SK-N-DZ (cell line): ENCODE measurements around the gene VEZT. TPM values are rescaled to one million over a fixed set of nuclear protein-coding genes. Genes with fewer than 3 reads are reported as not detected.
A peak's percentile ranks its signal among the peaks of the same experiment; 100 is the strongest.
"Not testable (repeated sequence)": the region's sequence is repeated elsewhere in the genome, so short reads cannot be mapped to it uniquely, and the experiment has no call there.

Source experiments
- DNase-seq: peaks from one replicate; pipeline ENCODE4 v3.0.0-alpha.2; 2015; ENCODE audit warnings: low spot score
- polyA plus RNA-seq, 2 experiments: library from polyadenylated mRNA; depleted of rRNA; stranded (reverse); fragments of >200 nt; gene quantifications; 2 replicates each; pipeline ENCODE4 v1.2.3, GENCODE V29; 2014

Gene VEZT, protein sequence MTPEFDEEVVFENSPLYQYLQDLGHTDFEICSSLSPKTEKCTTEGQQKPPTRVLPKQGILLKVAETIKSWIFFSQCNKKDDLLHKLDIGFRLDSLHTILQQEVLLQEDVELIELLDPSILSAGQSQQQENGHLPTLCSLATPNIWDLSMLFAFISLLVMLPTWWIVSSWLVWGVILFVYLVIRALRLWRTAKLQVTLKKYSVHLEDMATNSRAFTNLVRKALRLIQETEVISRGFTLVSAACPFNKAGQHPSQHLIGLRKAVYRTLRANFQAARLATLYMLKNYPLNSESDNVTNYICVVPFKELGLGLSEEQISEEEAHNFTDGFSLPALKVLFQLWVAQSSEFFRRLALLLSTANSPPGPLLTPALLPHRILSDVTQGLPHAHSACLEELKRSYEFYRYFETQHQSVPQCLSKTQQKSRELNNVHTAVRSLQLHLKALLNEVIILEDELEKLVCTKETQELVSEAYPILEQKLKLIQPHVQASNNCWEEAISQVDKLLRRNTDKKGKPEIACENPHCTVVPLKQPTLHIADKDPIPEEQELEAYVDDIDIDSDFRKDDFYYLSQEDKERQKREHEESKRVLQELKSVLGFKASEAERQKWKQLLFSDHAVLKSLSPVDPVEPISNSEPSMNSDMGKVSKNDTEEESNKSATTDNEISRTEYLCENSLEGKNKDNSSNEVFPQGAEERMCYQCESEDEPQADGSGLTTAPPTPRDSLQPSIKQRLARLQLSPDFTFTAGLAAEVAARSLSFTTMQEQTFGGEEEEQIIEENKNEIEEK
- 92.2 and 93.8 TPM in 2 replicates for polyA plus RNA-seq (2014; cell fraction: cytosol; rRNA removed)
- 72.4 and 76.2 TPM in 2 replicates for polyA plus RNA-seq (2014; cell fraction: nucleus; rRNA removed)

- DNase-seq: peak; percentile 100
Observed at GRCh38 chr12:95217377-95218149, at the start of gene VEZT, which contains the start of gene FGD6. Gene VEZT, plus strand, starts transcription at chr12:95217807. Its CDS starts 44 bp downstream, at chr12:95217851. Gene FGD6, minus strand, starts transcription at chr12:95217467. Its CDS starts 227 bp downstream, at chr12:95217240.

- DNase-seq: no peak
Observed at GRCh38 chr12:95168746-95169145, 48.9 kb upstream of the VEZT start.

GRCh38 chr12:95169368-95169767 is 48.2 kb upstream of the VEZT start:
- DNase-seq: no peak

GRCh38 chr12:95173392-95174251 is 44.0 kb upstream of the VEZT start:
- peak; percentile 41 for DNase-seq

DNA sequence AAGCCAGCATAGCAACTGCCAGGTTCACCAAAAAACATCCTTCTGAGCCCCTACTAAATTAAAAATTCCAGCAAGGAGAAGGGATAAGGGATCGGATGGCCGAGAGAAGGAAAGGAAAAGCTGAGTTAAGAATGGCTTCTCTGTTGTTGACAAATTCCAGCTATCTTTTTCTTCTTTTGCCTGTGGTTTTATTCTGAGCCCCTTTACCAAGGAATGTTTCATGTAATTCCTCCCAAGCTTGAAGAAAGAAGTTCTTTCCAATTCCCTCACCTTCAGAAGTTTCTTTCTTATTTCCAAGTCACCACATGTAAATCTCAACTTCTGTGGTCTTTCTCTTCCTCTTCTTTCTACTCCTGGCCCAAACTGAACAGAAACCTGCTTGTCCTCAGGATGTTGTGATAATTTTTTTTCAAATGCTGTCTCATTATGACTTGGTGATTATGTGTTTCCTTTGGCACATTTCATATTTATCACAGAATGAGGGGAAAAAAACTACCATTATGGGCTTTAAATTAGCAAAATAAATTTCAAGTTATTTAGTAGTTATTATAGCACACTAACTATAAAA is 40.3 kb upstream of the VEZT start:
- DNase-seq: no peak

GRCh38 chr12:95178136-95178535 is 39.5 kb upstream of the VEZT start:
- DNase-seq: no peak

DNA sequence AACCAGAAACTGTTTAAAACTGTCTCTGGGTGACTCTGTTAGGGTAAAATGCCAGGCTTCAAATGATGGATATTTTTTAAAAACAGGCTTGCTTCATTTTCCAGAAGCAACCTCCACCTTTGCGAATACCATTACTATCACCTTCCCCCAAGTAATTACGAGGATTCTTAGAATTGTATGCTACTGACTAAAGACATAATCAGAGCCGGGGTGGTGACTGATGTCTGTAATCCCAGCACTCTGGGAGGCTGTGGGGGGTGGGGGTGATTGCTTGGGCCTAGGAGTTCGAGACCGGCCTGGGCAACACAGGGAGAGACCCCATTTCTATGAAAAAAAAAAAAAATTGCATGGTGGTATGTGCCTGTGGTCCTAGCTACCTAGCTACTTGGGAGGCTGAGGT is 38.6 kb upstream of the VEZT start:
- no peak for DNase-seq

DNA sequence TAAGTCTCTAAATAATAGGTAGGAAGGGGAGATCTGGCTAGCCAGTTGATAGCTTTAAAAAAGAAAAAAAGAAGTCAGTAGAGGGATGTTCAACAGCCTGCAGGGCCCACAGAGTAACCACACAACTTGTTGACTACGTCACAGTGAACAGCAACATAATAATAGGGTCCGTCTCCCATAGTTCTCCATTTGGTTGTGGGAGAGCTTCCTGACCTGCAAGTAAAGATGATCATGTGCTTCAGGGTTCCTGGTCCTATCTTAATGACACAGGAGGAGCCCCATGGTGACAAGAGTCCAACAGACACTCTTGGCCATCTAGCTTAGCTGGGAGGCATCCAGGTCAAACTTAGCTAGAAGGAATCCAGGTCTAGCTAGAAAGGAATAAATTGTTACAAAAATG is 36.5 kb upstream of the VEZT start:
- DNase-seq: no peak

GRCh38 chr12:95182868-95183415 is 34.7 kb upstream of the VEZT start:
- no peak for DNase-seq

DNA sequence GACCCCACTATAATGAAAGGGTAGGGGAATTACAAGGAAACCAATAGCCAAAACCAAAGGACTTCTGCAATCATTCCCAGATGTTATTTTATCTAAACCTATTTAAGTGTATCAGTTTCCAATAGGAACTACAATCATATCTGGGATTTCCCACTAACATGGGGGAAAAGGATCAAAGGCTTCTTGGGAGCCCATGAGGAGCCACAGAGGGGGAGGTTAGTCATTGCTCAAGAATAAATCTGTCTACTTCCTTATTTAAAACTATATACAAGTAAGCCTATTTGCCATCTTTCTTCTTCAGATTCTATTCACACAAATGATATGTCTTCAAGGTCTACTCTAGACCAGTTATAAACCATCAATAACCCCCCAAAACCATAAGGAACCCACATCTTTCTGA is 33.5 kb upstream of the VEZT start:
- DNase-seq: no peak

DNA sequence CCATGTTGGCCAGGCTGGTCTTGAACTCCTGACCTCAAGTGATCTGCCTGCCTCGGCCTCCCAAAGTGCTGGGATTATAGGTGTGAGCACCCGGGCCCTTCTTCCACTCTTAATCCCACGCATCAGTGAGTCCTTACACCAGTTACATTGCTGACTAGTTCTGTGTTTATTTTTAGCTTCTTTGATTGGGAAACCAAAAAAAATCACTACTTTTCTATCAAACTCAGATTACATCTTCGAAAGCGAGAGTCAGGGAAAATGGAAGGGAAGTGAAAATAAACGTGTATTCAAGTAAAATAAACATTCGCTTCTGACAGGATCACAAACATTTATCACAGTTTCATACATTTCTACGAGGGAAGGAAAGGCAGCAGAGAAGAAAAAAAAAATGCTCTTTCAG is 32.5 kb upstream of the VEZT start:
- no peak for DNase-seq

DNA sequence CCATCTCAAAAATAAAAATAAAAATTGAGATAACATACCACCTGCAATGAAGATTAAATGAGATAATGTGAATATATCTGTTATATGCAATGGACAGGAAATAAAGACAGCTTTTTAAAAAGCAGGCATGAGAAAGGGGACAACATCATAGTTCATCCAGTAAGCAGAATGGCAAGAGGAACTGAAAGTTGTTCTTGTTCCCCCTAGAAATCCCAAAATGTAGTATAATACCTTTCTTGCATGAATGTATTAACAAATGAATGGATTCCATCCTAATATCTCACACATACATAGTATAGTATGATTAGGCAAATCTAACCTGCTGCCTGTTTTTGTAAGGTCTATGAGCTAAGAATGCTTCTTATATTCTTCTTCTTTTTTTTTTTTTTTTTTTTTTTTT is 31.8 kb upstream of the VEZT start:
- no peak for DNase-seq

GRCh38 chr12:95187865-95188415 is 29.7 kb upstream of the VEZT start:
- no peak for DNase-seq

GRCh38 chr12:95191060-95191696 is 26.4 kb upstream of the VEZT start:
- DNase-seq: peak; percentile 25

DNA sequence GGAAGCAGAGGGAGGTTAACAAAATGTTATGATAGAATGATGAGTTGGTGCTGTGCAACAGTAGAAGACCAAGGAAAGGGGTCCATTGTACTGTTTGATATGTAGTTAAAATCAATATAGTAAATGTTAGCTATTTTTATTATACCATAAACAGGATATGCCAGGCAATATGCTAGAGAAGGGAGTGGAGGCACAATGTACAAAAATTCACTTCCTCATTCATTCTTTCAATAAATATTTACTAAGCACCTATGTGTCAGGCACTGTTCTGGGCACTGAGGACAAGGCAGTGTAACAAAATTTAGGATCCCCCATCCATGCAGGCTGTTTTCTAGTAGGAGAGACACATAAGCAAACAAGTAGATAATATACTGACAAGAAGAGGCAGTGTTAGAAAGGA is 25.3 kb upstream of the VEZT start:
- DNase-seq: no peak

GRCh38 chr12:95193139-95193538 is 24.5 kb upstream of the VEZT start:
- DNase-seq: no peak

DNA sequence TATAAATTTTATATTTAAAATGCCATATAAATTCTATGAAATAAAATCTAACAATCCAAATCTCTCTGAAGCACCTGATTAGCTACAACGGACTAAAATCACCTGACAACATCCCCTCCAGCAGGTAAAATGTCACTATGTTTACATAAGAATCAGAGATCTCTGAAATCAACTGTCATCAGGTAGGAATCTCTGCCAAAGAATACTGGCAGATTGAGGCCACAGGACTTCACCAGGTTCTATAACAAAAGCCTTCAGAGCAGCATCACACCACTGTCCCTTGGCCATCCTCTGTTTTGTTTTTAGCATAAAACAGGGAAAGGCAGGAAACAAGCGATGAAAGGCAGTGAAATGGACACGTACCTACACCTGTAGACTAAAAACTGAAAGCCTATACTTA is 22.5 kb upstream of the VEZT start:
- DNase-seq: no peak

DNA sequence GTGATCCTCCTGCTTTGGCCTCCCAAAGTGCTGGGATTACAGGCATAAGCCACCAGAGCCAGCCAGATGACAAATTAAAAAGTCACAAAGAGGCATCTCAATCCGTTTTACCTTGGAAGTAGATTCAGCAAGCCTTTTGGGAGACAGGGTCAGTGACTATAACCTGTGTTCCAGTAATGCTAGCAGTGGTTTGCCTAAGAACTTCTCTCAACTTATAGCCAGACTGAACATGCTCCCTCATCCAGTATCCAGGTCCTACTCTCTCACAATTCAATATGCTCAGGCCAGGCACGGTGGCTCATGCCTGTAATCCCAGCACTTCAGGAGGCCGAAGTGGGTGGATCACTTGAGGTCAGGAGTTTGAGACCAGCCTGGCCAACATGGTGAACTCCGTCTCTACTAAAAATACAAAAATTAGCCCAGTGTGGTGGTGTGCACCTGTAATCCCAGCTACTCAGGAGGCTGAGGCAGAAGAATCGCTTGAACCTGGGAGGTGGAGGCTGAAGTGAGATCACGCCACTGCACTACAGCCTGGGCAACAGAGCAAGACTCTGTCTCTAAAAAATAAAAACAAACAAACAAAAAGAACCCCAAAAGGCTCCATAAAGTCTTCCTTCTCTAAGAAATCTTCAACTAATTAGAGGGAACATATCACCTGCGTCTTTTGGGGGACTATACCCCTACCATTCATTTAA is 20.6 kb upstream of the VEZT start:
- DNase-seq: not testable (repeated sequence)

DNA sequence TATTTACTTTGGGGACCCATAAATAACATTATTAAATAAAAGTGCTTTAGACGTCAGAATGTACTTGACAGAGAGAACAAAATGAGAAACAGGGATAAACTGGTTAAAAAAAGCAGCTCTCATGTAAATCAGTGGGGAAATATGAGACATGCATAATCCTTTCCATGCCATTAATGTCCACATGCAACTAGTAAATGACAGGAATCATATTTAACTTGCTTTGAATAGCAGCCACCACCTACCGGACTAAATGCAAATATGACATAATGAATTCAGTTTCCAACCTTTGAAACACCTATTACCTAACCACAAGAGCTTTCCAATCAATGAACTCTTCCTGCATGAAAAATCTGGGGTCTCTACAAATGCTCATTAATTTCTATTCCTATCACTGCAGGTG is 20.0 kb upstream of the VEZT start:
- no peak for DNase-seq
